DOHH2 (cell line): ENCODE data around the gene BDKRB2.

ENCODE experiments used
- CTCF ChIP-seq: fragments of 200-600 bp; sonication (generic); IDR thresholded peaks from one replicate; pipeline ENCODE4 v1.5.1; 2014; ENCODE audit warnings: antibody characterized with exemption, mild to moderate bottlenecking, low read depth, low read length; ENCODE audit not compliant: poor library complexity, severe bottlenecking
- EZH2phosphoT487 ChIP-seq: fragments of 200-600 bp; sonication (generic); IDR thresholded peaks from 2 replicates; pipeline ENCODE4 v1.6.1; 2017; ENCODE audit warnings: borderline replicate concordance, mild to moderate bottlenecking, antibody characterized with exemption, low read length, moderate library complexity, mixed read lengths

GRCh38 chr14:96170961-96171592 is 33.6 kb upstream of the BDKRB2 start:
- TF ChIP-seq CTCF (no peak), EZH2phosphoT487 (no peak)
